ENCODE results near the gene FRAS1.
"Not testable (repeated sequence)": the region's sequence is repeated elsewhere in the genome, so short reads cannot be mapped to it uniquely, and the experiment has no call there.

GRCh38 chr4:78467223-78467622, 410.1 kb downstream of the FRAS1 start:
- not testable (repeated sequence) for TF ChIP-seq TARDBP (IDR thresholded peaks at IDR 0.05); BHLHE40 (IDR thresholded peaks at IDR 0.05; ENCODE audit: borderline replicate concordance); FOXK2 (IDR thresholded peaks at IDR 0.05); ELF4 (IDR thresholded peaks at IDR 0.05); FOXM1 (IDR thresholded peaks at IDR 0.05; ENCODE audit: borderline replicate concordance); SP1 (IDR thresholded peaks at IDR 0.05); L3MBTL2 (conservative IDR thresholded peaks at IDR 0.05); HDGF (IDR thresholded peaks at IDR 0.05; ENCODE audit: borderline replicate concordance); CTBP1 (IDR thresholded peaks at IDR 0.05; ENCODE audit: borderline replicate concordance); NFRKB (IDR thresholded peaks at IDR 0.05)

Data from HEK293T (cell line).